Hepatocyte (in vitro differentiated cells): Measurements from ENCODE around the gene MYO19.

Source experiments
- EZH2 ChIP-seq: fragments of 200-600 bp; sonication (generic); IDR thresholded peaks from 2 replicates; pipeline ENCODE4 v1.6.1; 2016; ENCODE audit warnings: antibody characterized with exemption, mild to moderate bottlenecking, borderline replicate concordance
- TF ChIP-seq, protein P1 (sequence below): fragments of 200-600 bp; sonication (generic); IDR thresholded peaks from 2 replicates; pipeline ENCODE4 v1.5.1; 2016; ENCODE audit warnings: antibody characterized with exemption, mild to moderate bottlenecking; ENCODE audit not compliant: poor library complexity

- TF ChIP-seq, protein P1, sequence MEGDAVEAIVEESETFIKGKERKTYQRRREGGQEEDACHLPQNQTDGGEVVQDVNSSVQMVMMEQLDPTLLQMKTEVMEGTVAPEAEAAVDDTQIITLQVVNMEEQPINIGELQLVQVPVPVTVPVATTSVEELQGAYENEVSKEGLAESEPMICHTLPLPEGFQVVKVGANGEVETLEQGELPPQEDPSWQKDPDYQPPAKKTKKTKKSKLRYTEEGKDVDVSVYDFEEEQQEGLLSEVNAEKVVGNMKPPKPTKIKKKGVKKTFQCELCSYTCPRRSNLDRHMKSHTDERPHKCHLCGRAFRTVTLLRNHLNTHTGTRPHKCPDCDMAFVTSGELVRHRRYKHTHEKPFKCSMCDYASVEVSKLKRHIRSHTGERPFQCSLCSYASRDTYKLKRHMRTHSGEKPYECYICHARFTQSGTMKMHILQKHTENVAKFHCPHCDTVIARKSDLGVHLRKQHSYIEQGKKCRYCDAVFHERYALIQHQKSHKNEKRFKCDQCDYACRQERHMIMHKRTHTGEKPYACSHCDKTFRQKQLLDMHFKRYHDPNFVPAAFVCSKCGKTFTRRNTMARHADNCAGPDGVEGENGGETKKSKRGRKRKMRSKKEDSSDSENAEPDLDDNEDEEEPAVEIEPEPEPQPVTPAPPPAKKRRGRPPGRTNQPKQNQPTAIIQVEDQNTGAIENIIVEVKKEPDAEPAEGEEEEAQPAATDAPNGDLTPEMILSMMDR: no peak
- TF ChIP-seq EZH2: no peak
Observed at GRCh38 chr17:36576793-36577192, 42.1 kb upstream of the MYO19 start.
